T-helper 1 cell (primary cell): ENCODE data around the gene RP9.

Source experiments
- DNase-seq, 5 donors: peaks; one replicate each; pipeline ENCODE4 v3.0.0-alpha.2; 2012 to 2020

RP9 gene

GRCh38 chr7:33062023-33062781, 47.0 kb downstream of the RP9 start, which contains the start of gene NT5C3A:
TSS of gene NT5C3A (minus strand) at chr7:33062776. CDS start at chr7:33062705, 71 bp downstream.
- DNase-seq: peak in 4 of 5 donors; percentile 5 to 23 (median 16)

DNA sequence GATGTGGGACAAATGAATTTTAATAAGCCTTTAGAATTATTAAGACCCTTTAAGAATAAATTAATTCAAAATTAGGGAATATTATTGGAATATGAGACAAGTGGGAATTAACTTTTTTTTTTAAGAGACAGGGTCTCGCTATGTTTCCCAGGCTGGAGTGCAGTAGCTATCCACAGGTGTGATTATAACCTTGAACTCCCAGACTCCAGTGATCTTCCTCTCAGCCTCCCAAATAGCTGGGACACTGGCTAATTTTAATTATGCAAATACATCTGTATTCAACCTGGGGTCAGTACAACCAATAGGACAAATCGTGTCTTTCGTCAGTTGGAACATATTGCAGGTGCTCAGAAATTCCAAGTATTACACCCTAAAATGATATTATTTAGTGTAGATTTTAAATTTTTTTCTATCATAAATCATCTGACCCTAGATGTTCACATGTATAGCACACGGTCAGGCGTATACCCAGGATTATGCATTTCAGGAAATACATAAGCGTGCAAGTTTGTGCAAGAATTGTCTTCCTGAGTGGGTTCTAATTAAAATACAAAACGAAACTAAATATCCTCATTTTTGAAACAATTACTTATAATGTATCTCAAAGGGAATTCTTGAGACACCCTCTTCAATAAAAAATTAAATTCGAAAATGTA, 47.8 kb downstream of the RP9 start:
- no peak for DNase-seq

DNA sequence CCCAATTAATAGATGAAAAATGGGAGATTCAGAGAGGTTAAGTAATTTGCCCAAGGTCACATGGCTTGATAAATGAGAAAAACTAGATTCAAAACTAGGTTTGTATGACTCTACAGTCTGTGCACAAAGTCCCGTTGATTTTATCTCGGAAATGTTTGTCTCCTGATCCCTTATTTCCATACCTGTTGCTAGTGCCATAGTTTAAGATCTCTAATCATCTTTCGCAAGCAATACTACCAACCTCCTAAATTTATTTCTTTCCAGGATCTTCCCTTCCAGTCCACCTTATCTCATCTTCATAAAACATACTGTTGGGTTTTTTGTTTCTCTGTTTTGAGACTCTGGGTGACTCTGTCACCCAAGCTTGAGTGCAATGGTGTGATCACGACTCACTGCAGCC, 49.6 kb downstream of the RP9 start:
- no peak for DNase-seq

DNA sequence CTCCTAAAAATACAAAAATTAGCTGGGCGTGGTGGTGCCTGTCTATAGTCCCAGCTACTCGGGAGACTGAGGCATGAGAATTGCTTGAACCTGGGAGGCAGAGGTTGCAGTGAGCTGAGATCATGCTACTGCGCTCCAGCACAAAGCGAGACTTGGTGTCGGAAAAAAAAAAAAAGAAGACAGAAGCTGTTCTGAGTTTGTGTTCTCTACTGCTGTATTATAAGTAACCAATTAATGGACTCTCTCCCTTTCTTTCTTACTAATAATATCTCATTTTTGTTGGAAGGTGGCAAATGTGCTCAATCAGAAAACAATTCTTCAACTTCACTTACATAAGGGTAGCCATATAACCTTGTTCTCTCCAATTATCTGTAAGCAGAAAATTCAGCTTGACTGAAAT, 54.0 kb downstream of the RP9 start:
- no peak for DNase-seq

DNA sequence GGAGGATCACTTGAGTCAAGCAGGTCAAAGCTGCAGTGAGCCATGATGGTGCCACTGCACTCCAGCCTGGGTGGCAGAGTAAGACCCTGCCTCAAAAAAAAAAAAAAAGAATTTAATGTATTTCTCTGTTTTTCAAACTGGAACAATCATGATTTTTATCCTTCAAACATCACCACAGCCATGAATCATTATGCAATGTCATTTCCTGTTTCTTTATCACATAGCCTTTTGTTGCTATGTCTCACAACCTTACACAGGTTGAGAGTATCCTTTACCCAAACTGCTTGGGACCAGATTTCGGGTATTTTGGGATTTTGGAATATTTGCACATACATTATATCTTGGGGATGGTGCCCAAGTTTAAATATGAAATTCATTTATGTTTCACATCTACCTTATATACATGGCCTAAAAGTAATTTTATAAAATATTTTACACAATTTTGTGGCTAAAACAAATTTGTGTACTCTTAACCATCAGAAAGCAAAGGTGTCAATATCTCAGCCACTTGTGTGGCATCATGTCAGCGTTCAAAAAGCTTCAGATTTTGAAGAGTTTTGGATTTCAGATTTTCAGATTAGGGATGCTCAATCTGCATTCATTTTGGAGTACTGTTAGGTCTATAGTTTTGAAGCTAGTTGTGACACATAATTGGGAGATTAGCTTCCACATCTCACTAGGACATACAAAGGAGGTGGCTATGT, 54.8 kb downstream of the RP9 start:
- DNase-seq: peak in 1 of 5 donors; percentile 35

- DNase-seq: no peak
Observed at GRCh38 chr7:33053721-33054120, 55.5 kb downstream of the RP9 start.

DNA sequence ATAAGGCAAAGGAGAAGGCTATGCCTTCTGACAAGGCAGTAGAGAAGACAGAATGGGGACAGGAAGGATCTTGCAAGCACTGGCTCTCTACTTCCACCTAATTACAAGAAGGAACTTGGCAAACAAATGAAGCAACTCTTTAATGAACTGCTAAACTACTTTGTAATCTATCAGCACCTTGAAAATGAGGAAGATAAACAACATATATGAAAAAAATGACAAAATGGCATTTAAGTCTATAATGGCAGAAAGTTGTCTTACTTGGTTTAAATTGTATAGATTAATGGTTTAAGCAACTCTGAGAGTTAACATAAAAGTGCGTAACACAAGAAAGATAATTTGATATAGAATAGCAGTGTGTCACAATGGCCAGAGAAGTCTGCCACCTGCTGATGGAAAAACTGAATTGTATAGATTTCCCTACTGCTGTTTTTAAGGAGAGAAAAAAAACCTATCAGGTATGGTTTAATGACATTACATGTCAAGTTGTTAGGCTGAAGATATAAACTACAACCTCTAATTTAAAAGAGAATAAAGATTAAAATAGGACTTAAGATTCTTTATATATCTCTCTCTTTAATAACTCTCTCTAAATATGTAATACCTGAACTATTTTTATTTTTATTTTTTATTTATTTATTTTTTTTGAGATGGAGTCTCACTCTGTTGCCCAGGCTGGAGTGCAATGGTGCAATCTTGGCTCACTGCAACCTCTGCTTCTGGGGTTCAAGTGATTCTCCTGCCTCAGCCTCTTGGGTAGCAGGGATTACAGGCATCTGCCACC, 58.5 kb downstream of the RP9 start:
- peak in 3 of 5 donors; percentile 17 to 34 (median 29) for DNase-seq

DNA sequence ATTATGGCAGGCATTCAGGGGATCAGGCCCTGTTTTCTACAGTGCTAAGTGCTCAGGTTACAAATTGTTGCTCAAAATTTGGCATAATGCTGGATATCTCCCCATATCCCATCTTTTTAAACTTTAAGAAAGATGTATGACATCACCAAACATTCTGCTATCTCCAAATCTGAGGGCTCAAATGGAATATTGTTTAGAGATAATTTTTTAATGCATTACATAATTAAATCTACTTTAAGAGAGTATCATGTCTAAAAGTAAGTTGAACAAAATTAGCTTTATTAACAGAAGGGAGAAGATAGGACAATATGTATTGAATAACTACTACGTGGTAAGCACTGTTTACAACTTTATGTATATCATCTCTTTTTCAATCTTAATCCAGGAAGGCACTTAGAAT, 60.5 kb downstream of the RP9 start:
- DNase-seq: no peak

GRCh38 chr7:33048257-33048656, 60.9 kb downstream of the RP9 start:
- DNase-seq: no peak

DNA sequence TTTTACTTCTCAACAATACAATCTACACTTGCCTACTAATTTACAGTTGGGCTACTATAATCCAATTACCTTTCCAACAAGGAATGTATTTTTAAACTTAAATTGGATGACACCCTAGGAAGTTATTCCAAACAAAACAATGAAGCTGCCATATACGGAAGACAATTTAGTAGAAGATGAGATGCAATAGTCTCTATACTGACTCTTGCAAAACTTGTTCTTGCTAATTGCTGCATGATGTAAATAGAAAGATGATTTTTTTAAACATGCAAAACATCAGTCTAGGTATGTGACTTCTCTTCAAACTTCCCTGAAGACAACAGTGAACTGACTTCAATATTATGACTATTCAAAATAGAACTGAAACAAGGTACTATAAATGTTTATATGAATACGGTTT, 64.2 kb downstream of the RP9 start:
- DNase-seq: no peak
